Activated gamma-delta T cell treated with Interleukin-2 at 50 U/mL for 16 hours (primary cell): ENCODE results near the gene ATP13A2.
"Not testable (repeated sequence)": the region's sequence is repeated elsewhere in the genome, so short reads cannot be mapped to it uniquely, and the experiment has no call there.

Experiments
- DNase-seq: peaks from one replicate; pipeline ENCODE4 v3.0.0-alpha.2; 2020

Gene ATP13A2

GRCh38 chr1:16975211-16975610 lies 36.5 kb downstream of the ATP13A2 start:
- DNase-seq = no peak

GRCh38 chr1:16973215-16973614 lies 38.5 kb downstream of the ATP13A2 start:
- no peak for DNase-seq

- no peak for DNase-seq
Observed at GRCh38 chr1:16972189-16972895, 39.4 kb downstream of the ATP13A2 start.

GRCh38 chr1:16971341-16972188 lies 40.2 kb downstream of the ATP13A2 start:
- no peak for DNase-seq

GRCh38 chr1:16970132-16970910 lies 41.4 kb downstream of the ATP13A2 start:
- no peak for DNase-seq

GRCh38 chr1:16969651-16970050 lies 42.1 kb downstream of the ATP13A2 start:
- no peak for DNase-seq

- no peak for DNase-seq
Observed at GRCh38 chr1:16969057-16969611, 42.6 kb downstream of the ATP13A2 start.

- no peak for DNase-seq
Observed at GRCh38 chr1:16968372-16968771, 43.4 kb downstream of the ATP13A2 start.

GRCh38 chr1:16967962-16968361 lies 43.8 kb downstream of the ATP13A2 start:
- no peak for DNase-seq

GRCh38 chr1:16967095-16967575 lies 44.6 kb downstream of the ATP13A2 start:
- DNase-seq = no peak

- no peak for DNase-seq
Observed at GRCh38 chr1:16966282-16966681, 45.4 kb downstream of the ATP13A2 start.

- DNase-seq = no peak
Observed at GRCh38 chr1:16965486-16966067, 46.2 kb downstream of the ATP13A2 start.

GRCh38 chr1:16964169-16964568 lies 47.6 kb downstream of the ATP13A2 start:
- DNase-seq = not testable (repeated sequence)

- no peak for DNase-seq
Observed at GRCh38 chr1:16961297-16962133, 50.2 kb downstream of the ATP13A2 start.

GRCh38 chr1:16960560-16961296 lies 51.0 kb downstream of the ATP13A2 start:
- peak; percentile 74 for DNase-seq

- no peak for DNase-seq
Observed at GRCh38 chr1:16958475-16958874, 53.3 kb downstream of the ATP13A2 start.

- no peak for DNase-seq
Observed at GRCh38 chr1:16957731-16958130, 54.0 kb downstream of the ATP13A2 start.

- no peak for DNase-seq
Observed at GRCh38 chr1:16956775-16957174, 55.0 kb downstream of the ATP13A2 start.

- no peak for DNase-seq
Observed at GRCh38 chr1:16955186-16955585, 56.5 kb downstream of the ATP13A2 start.

- no peak for DNase-seq
Observed at GRCh38 chr1:16954579-16954978, 57.1 kb downstream of the ATP13A2 start.

GRCh38 chr1:16952376-16952775 lies 59.4 kb downstream of the ATP13A2 start:
- not testable (repeated sequence) for DNase-seq
